Hepatocyte (in vitro differentiated cells): ENCODE measurements around the gene ATXN1.

Experiments used
- EZH2phosphoT487 ChIP-seq: fragments of 200-600 bp; sonication (generic); IDR thresholded peaks from one replicate; pipeline ENCODE4 v1.6.1; 2018; ENCODE audit warnings: antibody characterized with exemption, mild to moderate bottlenecking, low read depth, moderate library complexity; ENCODE audit not compliant: unreplicated experiment, severe bottlenecking
- TF ChIP-seq, protein P1 (sequence below): fragments of 200-600 bp; sonication (generic); IDR thresholded peaks from 2 replicates; pipeline ENCODE4 v1.5.1; 2016; ENCODE audit warnings: antibody characterized with exemption, mild to moderate bottlenecking; ENCODE audit not compliant: poor library complexity

DNA sequence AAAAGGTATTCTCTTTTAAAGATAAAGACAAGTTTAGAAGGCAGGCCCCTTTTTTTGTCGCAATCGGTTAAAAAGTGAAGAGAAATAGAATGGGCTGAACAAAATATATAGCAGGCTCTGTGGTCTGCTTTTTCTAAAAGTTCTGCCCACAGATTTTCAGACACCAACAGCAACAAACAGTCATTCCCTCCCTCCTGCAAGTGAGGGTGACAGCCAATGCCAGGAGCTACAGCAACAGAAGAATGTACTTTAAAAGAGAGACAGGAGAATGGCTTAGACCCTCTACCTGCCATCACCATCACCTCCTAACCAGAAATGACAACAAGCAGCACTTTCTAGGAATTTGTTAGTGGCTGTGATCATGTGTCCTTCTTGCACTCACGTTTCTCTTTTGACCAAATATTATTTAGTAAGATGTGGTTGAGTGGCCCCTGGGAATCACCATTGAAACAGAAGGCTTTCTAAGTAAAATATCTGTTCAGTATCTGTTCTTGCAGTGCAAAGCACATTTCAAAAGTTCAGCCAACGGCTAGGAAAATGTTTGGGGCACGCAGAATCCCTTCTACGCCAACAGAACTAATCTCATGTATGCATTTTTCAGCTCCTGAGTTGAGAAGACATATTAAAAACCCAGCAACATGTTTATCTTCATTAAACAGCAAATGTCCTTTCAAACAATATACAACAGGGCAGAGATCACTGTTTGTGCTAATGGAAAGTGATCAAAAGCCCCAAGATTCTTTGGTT, 248.5 kb downstream of the ATXN1 start:
- TF ChIP-seq, protein P1, sequence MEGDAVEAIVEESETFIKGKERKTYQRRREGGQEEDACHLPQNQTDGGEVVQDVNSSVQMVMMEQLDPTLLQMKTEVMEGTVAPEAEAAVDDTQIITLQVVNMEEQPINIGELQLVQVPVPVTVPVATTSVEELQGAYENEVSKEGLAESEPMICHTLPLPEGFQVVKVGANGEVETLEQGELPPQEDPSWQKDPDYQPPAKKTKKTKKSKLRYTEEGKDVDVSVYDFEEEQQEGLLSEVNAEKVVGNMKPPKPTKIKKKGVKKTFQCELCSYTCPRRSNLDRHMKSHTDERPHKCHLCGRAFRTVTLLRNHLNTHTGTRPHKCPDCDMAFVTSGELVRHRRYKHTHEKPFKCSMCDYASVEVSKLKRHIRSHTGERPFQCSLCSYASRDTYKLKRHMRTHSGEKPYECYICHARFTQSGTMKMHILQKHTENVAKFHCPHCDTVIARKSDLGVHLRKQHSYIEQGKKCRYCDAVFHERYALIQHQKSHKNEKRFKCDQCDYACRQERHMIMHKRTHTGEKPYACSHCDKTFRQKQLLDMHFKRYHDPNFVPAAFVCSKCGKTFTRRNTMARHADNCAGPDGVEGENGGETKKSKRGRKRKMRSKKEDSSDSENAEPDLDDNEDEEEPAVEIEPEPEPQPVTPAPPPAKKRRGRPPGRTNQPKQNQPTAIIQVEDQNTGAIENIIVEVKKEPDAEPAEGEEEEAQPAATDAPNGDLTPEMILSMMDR: no peak
- TF ChIP-seq EZH2phosphoT487: no peak
